ENCODE data around the gene FARP1.

FARP1 gene

DNA sequence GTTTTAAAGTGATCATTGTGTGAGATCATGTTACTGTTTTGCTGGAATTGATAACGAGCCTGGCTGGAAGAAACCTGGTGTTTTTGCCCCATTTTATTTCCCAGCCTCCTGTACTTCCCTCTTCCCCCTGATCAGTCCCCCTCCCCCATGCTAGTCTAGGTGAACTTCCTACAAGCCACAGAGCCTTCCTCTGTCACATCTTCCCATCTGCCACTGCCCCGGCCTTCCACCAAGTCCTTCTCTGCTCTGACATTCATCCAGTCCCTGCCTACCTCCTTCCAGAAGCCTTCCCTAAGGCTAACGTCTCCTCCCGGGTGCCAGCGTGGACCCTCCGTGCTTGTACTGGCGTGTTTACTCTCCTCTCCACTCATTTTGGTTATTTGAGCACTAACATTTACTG lies 14.3 kb downstream of the FARP1 start:
- ATAC-seq (ENCODE audit: low read depth) (no peak), DNase-seq (ENCODE audit: low spot score) (no peak)
- Histone ChIP-seq H3K36me3 (ENCODE audit: low read depth) (no peaks in the 10 kb centered on the region), H3K4me3 (ENCODE audit: severe bottlenecking) (no peak overlapping the region), H3K27me3 (ENCODE audit: insufficient read depth, poor library complexity, severe bottlenecking) (no peaks in the 10 kb centered on the region), H3K4me1 (ENCODE audit: insufficient read depth, poor library complexity, severe bottlenecking) (no peaks in the 10 kb centered on the region), H3K27ac (ENCODE audit: poor library complexity, severe bottlenecking) (no peak overlapping the region), H3K9me3 (ENCODE audit: severe bottlenecking) (no peaks in the 10 kb centered on the region)
- TF ChIP-seq, protein P1, sequence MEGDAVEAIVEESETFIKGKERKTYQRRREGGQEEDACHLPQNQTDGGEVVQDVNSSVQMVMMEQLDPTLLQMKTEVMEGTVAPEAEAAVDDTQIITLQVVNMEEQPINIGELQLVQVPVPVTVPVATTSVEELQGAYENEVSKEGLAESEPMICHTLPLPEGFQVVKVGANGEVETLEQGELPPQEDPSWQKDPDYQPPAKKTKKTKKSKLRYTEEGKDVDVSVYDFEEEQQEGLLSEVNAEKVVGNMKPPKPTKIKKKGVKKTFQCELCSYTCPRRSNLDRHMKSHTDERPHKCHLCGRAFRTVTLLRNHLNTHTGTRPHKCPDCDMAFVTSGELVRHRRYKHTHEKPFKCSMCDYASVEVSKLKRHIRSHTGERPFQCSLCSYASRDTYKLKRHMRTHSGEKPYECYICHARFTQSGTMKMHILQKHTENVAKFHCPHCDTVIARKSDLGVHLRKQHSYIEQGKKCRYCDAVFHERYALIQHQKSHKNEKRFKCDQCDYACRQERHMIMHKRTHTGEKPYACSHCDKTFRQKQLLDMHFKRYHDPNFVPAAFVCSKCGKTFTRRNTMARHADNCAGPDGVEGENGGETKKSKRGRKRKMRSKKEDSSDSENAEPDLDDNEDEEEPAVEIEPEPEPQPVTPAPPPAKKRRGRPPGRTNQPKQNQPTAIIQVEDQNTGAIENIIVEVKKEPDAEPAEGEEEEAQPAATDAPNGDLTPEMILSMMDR (IDR thresholded peaks at IDR 0.05; ENCODE audit: poor library complexity, severe bottlenecking), result no peak

DNA sequence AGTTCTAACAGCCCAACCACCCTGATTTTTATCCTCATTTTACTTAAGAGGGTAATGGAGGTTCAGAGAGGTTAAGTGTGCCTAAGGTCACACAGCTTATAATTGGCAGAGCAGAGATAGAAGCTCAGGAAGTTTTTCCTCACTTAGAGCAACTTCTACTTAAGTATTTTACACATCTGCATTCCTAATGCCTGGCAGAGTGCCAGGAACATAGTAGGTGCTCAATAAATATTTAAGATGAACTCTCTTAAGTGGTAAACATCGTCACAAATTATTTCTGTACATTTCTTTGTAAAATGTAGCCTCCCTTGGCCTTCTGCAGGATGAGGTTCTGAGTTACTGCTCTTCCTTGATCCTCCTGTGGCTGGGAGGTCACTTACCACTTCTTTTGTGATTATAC lies 14.7 kb downstream of the FARP1 start:
- no peak for ATAC-seq (ENCODE audit: low read depth)
- TF ChIP-seq, protein P1 (IDR thresholded peaks at IDR 0.05; ENCODE audit: poor library complexity, severe bottlenecking), result no peak

DNA sequence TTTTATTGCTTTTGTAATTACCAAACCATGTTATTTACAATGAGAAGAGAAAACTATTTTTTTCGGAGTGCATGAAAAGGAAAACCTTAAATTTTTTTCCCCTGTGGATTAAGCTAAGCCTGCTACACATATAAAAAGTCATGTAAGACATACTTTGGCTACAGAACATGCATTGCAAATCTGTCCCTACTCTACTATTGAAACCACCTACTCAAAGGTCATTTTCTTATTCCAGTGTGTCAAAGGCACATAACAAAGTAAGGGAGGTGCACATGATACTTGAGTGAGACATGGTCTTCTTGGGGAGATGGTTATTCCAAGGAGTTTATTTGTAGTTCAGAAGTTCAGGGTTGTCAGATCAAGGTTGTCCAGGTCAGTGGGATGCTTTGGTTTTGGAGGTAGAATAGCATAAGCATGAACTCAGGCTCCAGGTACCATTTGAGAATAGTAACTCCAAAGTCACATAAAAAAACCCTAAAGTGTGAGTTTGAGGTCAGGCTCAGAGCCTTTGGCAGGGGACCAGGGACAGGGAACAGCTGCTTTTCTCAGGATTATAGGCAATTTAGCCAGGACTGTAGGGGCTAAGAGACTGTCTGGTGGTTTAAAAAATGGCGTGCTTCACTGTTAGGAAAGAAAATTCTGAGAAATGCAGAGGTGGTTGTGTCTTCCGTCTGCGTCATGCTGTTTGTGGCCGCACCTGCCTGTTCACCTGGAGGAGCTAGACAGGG lies 15.4 kb downstream of the FARP1 start:
- ATAC-seq (ENCODE audit: low read depth) (no peak), DNase-seq (ENCODE audit: low spot score) (no peak)
- Histone ChIP-seq H3K27ac (ENCODE audit: poor library complexity, severe bottlenecking) (no peak overlapping the region), H3K4me3 (ENCODE audit: severe bottlenecking) (no peak overlapping the region), H3K4me1 (ENCODE audit: insufficient read depth, poor library complexity, severe bottlenecking) (no peaks in the 10 kb centered on the region), H3K27me3 (ENCODE audit: insufficient read depth, poor library complexity, severe bottlenecking) (no peaks in the 10 kb centered on the region), H3K36me3 (ENCODE audit: low read depth) (no peaks in the 10 kb centered on the region), H3K9me3 (ENCODE audit: severe bottlenecking) (no peaks in the 10 kb centered on the region)
- TF ChIP-seq, protein P1 (IDR thresholded peaks at IDR 0.05; ENCODE audit: poor library complexity, severe bottlenecking), result no peak

More for the DNA sequence above, 14.7 kb downstream of the FARP1 start:
- Histone ChIP-seq H3K4me1 (ENCODE audit: insufficient read depth, poor library complexity, severe bottlenecking) (no peaks in the 10 kb centered on the region), H3K36me3 (ENCODE audit: low read depth) (no peaks in the 10 kb centered on the region), H3K9me3 (ENCODE audit: severe bottlenecking) (no peaks in the 10 kb centered on the region), H3K27ac (ENCODE audit: poor library complexity, severe bottlenecking) (no peak overlapping the region), H3K27me3 (ENCODE audit: insufficient read depth, poor library complexity, severe bottlenecking) (no peaks in the 10 kb centered on the region), H3K4me3 (ENCODE audit: severe bottlenecking) (no peak overlapping the region)
- no peak for DNase-seq (ENCODE audit: low spot score)

GRCh38 chr13:98162935-98163334 lies 20.0 kb downstream of the FARP1 start:
- ATAC-seq (ENCODE audit: low read depth) (no peak), DNase-seq (ENCODE audit: low spot score) (no peak)
- H3K27me3 ChIP-seq (ENCODE audit: insufficient read depth, poor library complexity, severe bottlenecking), result no peaks in the 10 kb centered on the region
- no peak overlapping the region for H3K27ac ChIP-seq (ENCODE audit: poor library complexity, severe bottlenecking)
- no peaks in the 10 kb centered on the region for H3K36me3 ChIP-seq (ENCODE audit: low read depth)
- no peak overlapping the region for H3K4me3 ChIP-seq (ENCODE audit: severe bottlenecking)
- H3K4me1 ChIP-seq (ENCODE audit: insufficient read depth, poor library complexity, severe bottlenecking), result no peaks in the 10 kb centered on the region
- TF ChIP-seq, protein P1 (IDR thresholded peaks at IDR 0.05; ENCODE audit: poor library complexity, severe bottlenecking), result no peak
- H3K9me3 ChIP-seq (ENCODE audit: severe bottlenecking), result no peaks in the 10 kb centered on the region

GRCh38 chr13:98169331-98169730 lies 26.4 kb downstream of the FARP1 start:
- TF ChIP-seq, protein P1 (IDR thresholded peaks at IDR 0.05; ENCODE audit: poor library complexity, severe bottlenecking), result no peak
- ATAC-seq (ENCODE audit: low read depth), result no peak

More at GRCh38 chr13:98169331-98169730, 26.4 kb downstream of the FARP1 start:
- no peaks in the 10 kb centered on the region for H3K36me3 ChIP-seq (ENCODE audit: low read depth)
- no peaks in the 10 kb centered on the region for H3K9me3 ChIP-seq (ENCODE audit: severe bottlenecking)
- H3K27ac ChIP-seq (ENCODE audit: poor library complexity, severe bottlenecking), result no peak overlapping the region
- peaks cover 27% of the 10 kb centered on the region for H3K4me1 ChIP-seq (ENCODE audit: insufficient read depth, poor library complexity, severe bottlenecking)
- H3K27me3 ChIP-seq (ENCODE audit: insufficient read depth, poor library complexity, severe bottlenecking), result no peaks in the 10 kb centered on the region
- no peak for DNase-seq (ENCODE audit: low spot score)
- no peak overlapping the region for H3K4me3 ChIP-seq (ENCODE audit: severe bottlenecking)

Measured in RWPE2 (cell line).